Activated T-helper 9 cell treated with anti-CD3 and anti-CD28 coated beads, Interleukin-2, amount 50 U/mL, for 16 hours (primary cell): ENCODE results near the gene ALX3.
"Not testable (repeated sequence)": the region's sequence is repeated elsewhere in the genome, so short reads cannot be mapped to it uniquely, and the experiment has no call there.

Experiments used
- DNase-seq: peaks from one replicate; pipeline ENCODE4 v3.0.0-alpha.2; 2020; ENCODE audit warnings: low read depth

The ALX3 gene

GRCh38 chr1:110089561-110090275 lies 19.2 kb upstream of the ALX3 start:
- no peak for DNase-seq

- no peak for DNase-seq
Observed at GRCh38 chr1:110088739-110089316, 18.4 kb upstream of the ALX3 start.

DNA sequence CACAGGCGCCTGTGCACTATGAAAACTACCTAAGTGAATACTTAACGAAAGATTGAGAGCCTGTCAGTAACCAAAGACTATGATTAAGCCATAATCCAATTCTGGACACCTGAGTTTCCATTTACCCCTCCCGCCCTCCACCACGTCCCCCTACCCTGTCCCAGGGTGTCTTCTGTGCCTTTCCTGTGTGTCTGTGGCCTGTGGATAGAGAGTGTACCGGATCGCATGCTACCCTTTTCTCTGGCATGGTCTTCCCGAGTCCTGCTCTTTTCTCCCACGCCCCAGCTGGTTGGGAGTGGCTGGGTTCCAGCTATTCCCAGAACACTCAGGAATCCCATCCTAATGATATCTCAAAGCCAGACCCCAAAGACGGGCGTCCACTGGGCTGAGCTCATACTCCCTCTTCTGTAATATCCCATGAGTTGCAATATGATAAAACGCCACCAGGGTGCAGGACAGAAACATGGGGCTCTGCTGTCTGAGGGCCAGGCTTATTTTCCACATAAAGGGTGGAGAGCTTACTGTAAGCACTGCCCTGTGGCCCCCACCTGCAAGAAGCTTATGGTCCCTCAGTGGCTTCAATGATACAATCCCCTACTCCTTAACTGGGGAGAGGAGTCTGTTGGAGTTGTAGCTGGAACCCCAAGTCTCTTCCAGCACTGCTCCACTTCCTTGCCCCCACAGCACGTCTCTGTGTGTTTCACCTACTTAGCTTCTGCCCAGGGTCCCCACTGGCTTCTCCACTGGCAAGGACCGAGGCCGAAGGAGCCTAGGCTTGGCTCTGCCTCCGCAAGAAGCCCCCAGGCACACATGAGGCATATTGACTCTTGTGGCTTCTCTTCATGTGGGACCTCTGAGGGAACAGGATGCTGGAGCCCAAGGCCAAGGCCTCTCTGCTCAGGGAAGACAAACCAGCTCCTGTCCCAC lies 17.6 kb upstream of the ALX3 start:
- no peak for DNase-seq

- DNase-seq, result no peak
Observed at GRCh38 chr1:110086961-110087360, 16.5 kb upstream of the ALX3 start.

DNA sequence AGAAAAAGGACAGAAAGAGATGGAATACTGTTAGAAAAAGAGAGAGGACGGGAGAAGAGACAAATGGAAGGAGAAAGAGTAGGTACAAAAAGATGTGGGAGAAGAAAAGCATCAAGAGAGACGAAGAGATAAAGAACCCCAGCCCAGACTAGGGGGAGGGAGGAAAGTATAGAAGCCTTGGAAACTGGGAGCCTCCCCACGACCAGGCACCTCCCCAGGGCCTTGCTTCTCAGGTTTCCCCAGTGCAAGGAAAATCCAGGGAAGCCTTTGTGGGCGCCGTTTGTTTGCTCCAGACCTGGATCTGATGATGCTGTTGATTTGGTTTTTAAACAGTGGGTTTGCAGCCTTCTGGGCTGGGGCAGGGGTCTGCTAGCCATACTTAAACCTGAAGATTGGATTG lies 15.2 kb upstream of the ALX3 start:
- no peak for DNase-seq

- DNase-seq, result no peak
Observed at GRCh38 chr1:110084227-110085078, 14.0 kb upstream of the ALX3 start.

DNA sequence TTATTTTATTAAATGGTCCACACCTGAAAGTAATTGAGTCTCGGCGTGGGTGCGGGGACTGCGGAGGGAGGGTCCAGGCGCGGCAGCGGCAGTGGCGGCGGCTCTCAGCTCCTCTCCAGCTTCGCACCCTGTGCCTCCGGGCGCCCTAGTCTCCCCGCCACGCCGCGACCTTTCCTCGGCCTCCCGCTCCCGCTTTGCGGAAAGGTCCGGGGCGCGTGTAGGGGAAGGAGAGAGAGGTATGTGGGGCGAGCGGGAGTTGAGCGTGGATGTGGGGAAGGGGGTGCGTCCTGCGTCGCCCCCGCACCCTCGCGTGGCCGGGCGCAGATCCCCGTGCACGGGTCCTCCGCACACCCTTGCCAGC lies 13.4 kb upstream of the ALX3 start:
- no peak for DNase-seq

GRCh38 chr1:110083061-110083865 lies 12.8 kb upstream of the ALX3 start:
- no peak for DNase-seq

GRCh38 chr1:110082477-110082876 lies 12.0 kb upstream of the ALX3 start:
- DNase-seq, result no peak

DNA sequence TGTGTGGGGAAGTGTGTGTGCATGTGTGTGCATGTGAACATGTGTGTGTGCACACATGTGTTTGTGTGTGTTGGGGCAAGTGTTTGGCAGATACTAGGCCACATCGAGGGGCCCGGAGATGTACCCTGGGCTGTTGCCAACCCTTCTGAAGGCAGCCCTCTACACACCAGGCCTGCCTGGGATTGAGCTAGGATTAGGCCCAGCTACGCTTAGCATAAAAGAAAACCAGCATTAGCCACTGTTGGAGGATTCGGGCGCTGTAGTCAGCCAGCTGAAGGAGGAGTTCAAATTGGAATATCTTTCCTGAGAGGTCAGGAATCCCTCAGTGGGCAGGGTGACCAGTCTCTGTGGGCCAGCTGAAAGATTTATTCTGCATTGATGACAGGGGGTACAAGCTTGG lies 10.6 kb upstream of the ALX3 start:
- DNase-seq, result no peak

DNA sequence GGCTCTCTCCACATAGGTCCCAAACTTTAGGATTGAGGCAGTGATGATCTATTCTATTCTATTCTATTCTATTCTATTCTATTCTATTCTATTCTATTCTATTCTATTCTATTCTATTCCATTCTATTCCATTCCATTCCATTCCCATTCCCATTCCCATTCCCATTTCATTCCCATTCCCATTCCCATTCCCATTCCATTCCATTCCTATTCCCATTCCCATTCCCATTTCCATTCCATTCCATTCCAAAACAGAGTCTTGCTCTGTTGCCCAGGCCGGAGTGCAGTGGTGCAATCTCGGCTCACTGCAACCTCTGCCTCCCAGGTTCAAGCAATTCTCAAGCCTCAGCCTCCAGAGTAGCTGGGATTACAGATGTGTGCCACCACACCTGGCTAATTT lies 9.5 kb upstream of the ALX3 start:
- not testable (repeated sequence) for DNase-seq

- DNase-seq, result no peak
Observed at GRCh38 chr1:110076789-110077500, 6.5 kb upstream of the ALX3 start.

- DNase-seq, result no peak
Observed at GRCh38 chr1:110074166-110074565, 3.7 kb upstream of the ALX3 start.

- no peak for DNase-seq
Observed at GRCh38 chr1:110070282-110070669, 196 bp downstream of the ALX3 start.

GRCh38 chr1:110069404-110070281 lies 829 bp downstream of the ALX3 start:
- DNase-seq, result no peak

- DNase-seq, result no peak
Observed at GRCh38 chr1:110068646-110069403, 1.6 kb downstream of the ALX3 start.

- DNase-seq, result no peak
Observed at GRCh38 chr1:110067893-110068645, 2.4 kb downstream of the ALX3 start.

GRCh38 chr1:110067479-110067892 lies 3.0 kb downstream of the ALX3 start:
- DNase-seq, result no peak
